SK-N-SH (cell line): ENCODE results near the gene TEKT5.

ENCODE experiments used
- CTCF ChIP-seq: fragments of 200-600 bp; sonication (generic); IDR thresholded peaks from 2 replicates; pipeline ENCODE4 v1.6.1; 2017; ENCODE audit warnings: antibody characterized with exemption, mild to moderate bottlenecking, moderate library complexity
- POLR2AphosphoS5 ChIP-seq: IDR thresholded peaks from 2 replicates; pipeline ENCODE4 v1.6.1; 2012; ENCODE audit warnings: low read depth, low read length

- peak; percentile 67 for TF ChIP-seq CTCF
- TF ChIP-seq POLR2AphosphoS5, result no peak
Measured at GRCh38 chr16:10579965-10580882, 114.5 kb downstream of the TEKT5 start, which contains the start of gene EMP2.
